ENCODE data around the gene SUMO3.
A peak's percentile ranks its signal among the peaks of the same experiment; 100 is the strongest.

SUMO3 gene

DNA sequence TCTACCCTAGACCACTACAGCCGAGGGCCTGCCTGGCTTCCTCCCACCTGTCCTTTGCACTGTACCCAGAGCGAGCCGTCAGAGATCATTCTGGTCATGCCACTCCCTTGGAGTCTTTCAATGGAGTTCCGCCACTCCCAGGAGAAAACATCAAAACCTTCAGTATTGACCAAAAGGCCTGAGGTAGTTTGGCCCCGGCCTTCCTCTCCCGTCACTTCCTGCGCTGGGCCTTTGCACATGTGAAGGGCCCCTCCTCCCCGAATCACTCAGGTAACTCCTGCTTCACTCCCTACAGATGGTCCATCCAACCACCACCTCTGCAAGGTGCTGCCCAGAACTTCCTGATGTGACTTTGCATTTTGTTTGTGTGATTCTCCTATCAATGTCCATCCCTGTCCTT, 42.9 kb downstream of the SUMO3 start:
- DNase-seq (ENCODE audit: low spot score): no peak
- in situ Hi-C loops (cut with MboI; ENCODE audit: low sequenced_read_pairs, unreplicated experiment): no loop called here
- TF ChIP-seq, protein P1, sequence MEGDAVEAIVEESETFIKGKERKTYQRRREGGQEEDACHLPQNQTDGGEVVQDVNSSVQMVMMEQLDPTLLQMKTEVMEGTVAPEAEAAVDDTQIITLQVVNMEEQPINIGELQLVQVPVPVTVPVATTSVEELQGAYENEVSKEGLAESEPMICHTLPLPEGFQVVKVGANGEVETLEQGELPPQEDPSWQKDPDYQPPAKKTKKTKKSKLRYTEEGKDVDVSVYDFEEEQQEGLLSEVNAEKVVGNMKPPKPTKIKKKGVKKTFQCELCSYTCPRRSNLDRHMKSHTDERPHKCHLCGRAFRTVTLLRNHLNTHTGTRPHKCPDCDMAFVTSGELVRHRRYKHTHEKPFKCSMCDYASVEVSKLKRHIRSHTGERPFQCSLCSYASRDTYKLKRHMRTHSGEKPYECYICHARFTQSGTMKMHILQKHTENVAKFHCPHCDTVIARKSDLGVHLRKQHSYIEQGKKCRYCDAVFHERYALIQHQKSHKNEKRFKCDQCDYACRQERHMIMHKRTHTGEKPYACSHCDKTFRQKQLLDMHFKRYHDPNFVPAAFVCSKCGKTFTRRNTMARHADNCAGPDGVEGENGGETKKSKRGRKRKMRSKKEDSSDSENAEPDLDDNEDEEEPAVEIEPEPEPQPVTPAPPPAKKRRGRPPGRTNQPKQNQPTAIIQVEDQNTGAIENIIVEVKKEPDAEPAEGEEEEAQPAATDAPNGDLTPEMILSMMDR (IDR thresholded peaks at IDR 0.05; ENCODE audit: borderline replicate concordance, control extremely low read depth, extremely low read depth, insufficient read depth, missing control alignments): no peak

DNA sequence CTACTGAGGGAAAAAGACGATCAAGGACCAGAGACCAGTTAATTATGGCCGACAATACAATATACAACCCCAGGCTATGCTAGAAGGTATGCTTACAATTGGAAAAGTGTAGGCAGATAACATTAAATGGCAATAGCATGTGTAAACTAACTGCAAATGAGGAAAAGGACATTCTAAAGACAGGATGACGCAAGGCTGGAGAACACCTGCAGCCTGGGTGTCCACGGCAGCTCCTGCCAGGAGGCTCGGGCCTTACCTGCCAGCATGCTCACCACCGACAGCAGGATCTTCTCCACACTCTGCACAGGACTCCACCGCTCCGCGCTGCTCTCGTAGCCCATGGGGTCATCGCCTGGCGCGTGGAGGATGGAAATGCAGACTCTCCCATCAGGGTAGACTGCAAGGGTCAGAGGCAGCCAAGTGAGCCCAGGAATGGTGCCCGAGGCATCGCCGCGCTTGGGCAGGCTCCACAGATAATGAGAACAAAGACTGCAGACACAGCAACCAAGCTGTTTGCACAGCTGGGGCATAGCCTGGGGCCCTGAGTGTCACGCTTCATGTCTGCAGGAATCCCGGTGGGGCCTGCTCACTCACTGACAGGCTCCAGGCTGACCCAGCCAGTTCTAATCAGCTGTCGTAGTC, 44.5 kb downstream of the SUMO3 start:
- no peak for DNase-seq (ENCODE audit: low spot score)
- TF ChIP-seq, protein P1 (IDR thresholded peaks at IDR 0.05; ENCODE audit: borderline replicate concordance, control extremely low read depth, extremely low read depth, insufficient read depth, missing control alignments): no peak
- in situ Hi-C loops (cut with MboI; ENCODE audit: low sequenced_read_pairs, unreplicated experiment): no loop called here

DNA sequence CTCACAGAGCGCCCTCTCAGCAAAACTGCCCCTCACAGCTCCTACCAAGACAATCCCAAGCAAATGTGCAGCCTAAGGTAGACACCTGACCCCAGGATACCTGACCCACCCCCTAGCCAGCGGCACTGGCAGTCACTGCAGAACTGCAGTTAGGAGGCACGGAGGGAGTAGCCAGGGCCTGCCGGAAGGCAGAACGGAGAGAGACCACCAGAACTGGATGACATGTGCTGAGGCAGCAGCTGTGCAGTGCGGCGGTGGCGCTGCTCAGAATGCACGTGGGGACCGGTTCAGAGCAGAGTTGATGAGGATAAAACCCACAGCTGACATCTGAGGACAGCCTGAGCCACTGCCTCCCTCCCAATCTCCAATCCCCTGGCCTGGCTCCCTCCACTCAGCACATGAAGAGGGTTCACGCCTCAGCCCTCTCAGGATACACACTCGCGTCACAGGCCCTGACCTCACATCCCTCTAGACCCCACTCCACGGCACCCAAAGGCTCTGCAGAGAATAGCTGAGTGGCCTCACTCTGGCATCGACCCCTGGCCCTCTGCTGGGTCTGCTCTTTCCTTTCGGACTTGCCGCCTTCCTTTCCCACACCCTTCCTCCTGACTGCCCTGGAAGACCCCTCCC, 45.9 kb downstream of the SUMO3 start:
- DNase-seq (ENCODE audit: low spot score): no peak
- TF ChIP-seq, protein P1 (IDR thresholded peaks at IDR 0.05; ENCODE audit: borderline replicate concordance, control extremely low read depth, extremely low read depth, insufficient read depth, missing control alignments): no peak
- in situ Hi-C loops (cut with MboI; ENCODE audit: low sequenced_read_pairs, unreplicated experiment): no loop called here

DNA sequence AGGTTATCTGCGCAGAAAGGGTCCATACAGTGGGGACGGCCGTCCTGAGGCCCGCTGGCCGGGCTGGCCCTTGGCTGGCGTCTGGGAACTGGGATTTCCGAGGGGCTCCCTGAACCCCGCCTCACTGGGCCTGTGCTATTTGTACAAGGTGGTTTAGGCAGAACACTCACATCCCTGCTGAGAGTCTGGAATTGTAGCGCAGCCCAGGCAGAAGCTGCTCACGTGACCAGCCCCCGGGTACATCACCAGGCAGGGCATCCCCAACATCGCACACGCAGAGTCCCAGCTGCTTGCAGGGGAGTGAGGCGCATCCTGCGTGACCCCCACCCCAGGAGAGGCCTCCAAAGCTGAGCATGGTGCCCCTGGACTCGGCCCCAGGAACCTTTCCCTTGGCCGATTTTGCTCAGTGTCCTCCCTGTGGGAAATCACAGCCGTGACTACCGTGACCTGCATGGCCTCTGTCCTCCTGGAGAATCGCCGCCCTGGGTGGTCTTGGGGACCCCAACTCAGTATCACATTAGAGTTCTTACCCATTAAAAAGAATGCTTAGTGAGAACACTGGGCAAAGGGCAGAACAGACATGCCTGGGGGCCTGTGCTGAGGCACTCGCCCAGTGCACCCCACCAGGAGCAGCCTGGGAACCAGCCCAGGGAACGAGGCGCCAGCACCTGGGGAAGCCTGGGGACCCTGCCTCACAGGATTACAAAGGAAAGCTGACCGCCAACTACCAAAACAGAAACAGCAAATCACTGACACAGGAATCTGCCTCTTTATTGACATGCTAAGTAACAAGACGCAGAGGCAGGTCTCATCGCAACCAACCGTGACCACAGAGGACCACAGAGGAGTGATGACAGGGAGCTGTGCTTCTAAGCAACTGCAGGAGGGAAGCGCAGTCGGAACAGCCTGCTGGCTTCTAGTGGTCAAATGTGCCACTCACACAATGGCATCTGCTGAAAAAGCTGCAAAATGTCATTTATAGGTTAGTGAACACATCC, 49.7 kb downstream of the SUMO3 start:
- in situ Hi-C loops (cut with MboI; ENCODE audit: low sequenced_read_pairs, unreplicated experiment): no loop called here
- TF ChIP-seq, protein P1 (IDR thresholded peaks at IDR 0.05; ENCODE audit: borderline replicate concordance, control extremely low read depth, extremely low read depth, insufficient read depth, missing control alignments): no peak
- no peak for DNase-seq (ENCODE audit: low spot score)

DNA sequence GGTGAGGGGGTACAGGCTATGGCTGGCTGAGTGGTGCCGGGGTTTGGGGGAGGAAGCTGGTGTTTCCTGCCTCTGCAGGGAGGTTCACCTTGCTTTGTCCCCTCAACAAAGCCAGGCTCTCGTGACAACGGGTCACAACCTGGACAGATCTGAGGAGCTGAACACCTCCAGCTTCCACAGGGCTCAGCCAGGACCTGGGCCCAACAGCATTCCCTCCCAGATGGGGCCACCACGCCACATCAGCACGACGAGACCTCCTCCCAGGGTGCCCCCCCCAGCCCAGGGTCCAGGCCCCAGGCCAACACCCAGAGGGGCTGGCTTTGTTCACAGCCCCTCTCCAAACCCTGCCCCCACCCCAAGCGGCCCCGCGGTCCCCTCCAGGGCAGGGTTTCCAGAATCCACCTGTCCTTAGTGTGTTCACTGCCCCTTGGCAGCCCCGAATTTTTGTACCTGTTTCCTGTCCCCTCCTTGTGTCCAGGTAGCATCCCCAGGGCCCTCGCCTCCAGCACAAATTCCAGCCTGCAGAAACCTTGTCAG, 51.0 kb downstream of the SUMO3 start:
- in situ Hi-C loops (cut with MboI; ENCODE audit: low sequenced_read_pairs, unreplicated experiment): no loop called here
- peak; percentile 43 for DNase-seq (ENCODE audit: low spot score)

More for the DNA sequence above, 51.0 kb downstream of the SUMO3 start:
- TF ChIP-seq, protein P1 (IDR thresholded peaks at IDR 0.05; ENCODE audit: borderline replicate concordance, control extremely low read depth, extremely low read depth, insufficient read depth, missing control alignments): no peak
